GM13977 (cell line): Measurements from ENCODE around the gene SPATA6L.

Experiments
- DNase-seq: peaks from one replicate; pipeline ENCODE4 v3.0.0; 2012; ENCODE audit warnings: low spot score
- in situ Hi-C: fragments of 300-500 bp; cut with MboI; formaldehyde crosslinking; loops from one replicate; pipeline ENCODE4 v1.12.0; 2022; ENCODE audit warnings: low sequenced_read_pairs, low pct_unique_long_range_greater_than_20kb, mixed read lengths, inconsistent platforms; ENCODE audit not compliant: unreplicated experiment
- TF ChIP-seq, protein P1 (sequence below): IDR thresholded peaks from 2 replicates; pipeline ENCODE4 v1.5.1; 2012; ENCODE audit warnings: mild to moderate bottlenecking, control low read depth; ENCODE audit not compliant: insufficient read depth; ENCODE audit errors: extremely low read depth, missing control alignments

SPATA6L gene

DNA sequence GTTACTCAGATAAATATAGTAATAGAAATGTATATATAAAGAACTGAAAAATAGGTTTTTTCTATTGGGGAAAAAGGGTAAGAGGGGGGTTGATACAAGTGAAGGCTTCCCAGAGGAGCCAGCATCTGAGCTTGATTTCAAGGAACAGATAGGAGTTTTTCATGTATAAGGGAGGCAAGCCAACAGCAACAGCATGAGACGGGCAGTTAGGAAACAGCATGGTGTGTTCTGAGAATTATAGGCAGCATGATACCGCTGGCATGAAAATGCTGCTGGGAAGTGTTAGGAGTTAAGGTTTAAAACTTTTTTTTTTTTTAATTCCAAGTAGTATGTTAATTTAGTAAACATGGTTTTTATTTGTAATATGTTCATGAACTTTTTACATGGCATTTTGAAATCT, 22.7 kb upstream of the SPATA6L start:
- TF ChIP-seq, protein P1, sequence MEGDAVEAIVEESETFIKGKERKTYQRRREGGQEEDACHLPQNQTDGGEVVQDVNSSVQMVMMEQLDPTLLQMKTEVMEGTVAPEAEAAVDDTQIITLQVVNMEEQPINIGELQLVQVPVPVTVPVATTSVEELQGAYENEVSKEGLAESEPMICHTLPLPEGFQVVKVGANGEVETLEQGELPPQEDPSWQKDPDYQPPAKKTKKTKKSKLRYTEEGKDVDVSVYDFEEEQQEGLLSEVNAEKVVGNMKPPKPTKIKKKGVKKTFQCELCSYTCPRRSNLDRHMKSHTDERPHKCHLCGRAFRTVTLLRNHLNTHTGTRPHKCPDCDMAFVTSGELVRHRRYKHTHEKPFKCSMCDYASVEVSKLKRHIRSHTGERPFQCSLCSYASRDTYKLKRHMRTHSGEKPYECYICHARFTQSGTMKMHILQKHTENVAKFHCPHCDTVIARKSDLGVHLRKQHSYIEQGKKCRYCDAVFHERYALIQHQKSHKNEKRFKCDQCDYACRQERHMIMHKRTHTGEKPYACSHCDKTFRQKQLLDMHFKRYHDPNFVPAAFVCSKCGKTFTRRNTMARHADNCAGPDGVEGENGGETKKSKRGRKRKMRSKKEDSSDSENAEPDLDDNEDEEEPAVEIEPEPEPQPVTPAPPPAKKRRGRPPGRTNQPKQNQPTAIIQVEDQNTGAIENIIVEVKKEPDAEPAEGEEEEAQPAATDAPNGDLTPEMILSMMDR: no peak
- in situ Hi-C loops: no loop called here
- no peak for DNase-seq

DNA sequence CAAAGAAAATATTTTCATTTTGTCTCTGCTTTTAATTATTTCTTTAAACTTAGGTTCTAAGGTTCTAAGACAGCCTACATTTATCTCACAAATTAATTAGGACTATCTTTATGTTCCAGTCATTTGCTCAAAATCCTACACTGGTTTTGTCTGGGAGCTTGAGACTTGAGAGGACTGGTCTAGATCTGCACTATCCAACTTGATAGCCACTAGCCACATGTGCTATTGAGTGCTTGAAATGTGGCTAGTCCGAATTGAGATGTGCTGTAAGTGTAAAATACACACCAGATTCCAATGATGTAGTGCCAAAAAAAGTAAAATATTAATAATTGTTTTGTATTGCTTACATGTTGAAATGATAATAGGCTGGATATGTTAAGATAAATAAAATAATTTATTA, 20.3 kb upstream of the SPATA6L start:
- in situ Hi-C loops: no loop called here
- TF ChIP-seq, protein P1: no peak
- DNase-seq: no peak

DNA sequence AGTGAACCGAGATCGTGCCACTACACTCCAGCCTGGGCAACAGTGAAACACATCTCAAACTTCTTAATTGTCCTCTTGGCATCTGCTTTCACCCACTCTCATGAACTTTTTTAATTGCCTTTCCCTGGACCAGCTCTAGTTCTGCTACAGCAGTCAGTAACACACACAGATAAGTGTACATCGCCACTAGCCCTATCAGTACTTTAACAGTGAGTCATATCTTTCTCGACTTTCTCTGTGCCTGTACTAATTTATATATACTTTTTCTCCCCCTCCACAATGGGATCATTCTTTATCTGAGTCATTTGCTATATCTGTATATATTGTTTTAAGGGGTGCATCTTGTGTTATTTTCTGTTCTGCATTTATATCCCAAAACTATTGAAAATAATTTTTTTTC, 19.8 kb upstream of the SPATA6L start:
- TF ChIP-seq, protein P1: no peak
- no peak for DNase-seq
- in situ Hi-C loops: no loop called here

DNA sequence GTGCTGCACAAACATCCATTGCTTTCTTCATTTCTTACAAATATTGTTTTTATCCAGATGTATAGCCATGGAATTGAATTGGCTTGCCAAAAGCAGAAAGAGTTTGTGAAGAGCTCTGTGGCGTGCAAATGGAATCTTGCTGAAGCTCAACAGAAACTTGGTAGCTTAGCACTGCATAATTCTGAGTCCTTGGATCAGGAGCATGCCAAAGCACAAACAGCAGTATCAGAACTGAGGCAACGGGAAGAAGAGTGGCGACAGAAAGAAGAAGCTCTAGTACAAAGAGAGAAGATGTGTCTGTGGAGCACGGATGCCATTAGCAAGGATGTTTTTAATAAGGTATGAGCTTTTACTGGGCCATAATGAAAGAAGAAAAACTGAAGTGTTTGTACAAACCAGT, 18.5 kb upstream of the SPATA6L start:
- in situ Hi-C loops: no loop called here

DNA sequence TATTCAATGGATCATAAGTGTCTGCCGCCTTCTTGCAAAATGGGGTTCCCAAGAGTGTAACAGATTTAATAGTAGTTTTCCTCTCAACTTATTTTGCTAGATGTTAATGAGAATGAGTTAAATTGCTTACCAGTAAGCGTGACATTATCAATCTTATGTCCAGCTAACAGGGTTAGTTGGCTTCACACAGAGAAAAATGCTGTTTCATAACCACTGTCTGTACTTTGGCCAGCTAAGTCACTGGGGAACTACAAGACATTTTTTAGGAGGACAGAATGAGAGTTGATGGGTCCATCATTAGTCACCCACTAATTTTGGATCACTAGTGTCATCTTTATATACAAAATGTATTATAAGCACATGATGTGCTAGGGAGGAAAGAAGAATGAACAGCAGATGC, 14.5 kb upstream of the SPATA6L start:
- in situ Hi-C loops: no loop called here
- TF ChIP-seq, protein P1: no peak
- DNase-seq: no peak

More for the DNA sequence above, 18.5 kb upstream of the SPATA6L start:
- no peak for DNase-seq
- TF ChIP-seq, protein P1: no peak

DNA sequence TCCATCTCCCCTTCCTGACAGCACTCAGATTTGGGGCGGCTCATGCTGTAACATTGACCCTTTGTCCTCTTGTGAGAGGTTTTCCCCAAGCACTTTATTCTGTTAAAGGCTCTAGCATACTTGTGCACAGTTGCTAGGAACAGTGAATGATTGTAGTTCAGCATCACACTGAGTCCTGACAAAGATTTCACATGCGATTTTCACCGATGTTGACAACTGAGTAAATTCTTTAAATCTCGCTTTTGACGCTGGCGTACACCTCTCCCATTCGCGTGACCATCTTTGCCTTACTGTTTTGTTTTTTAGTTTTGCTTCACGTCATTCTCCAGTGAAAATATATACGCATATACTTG, 13.9 kb upstream of the SPATA6L start:
- TF ChIP-seq, protein P1: no peak
- in situ Hi-C loops: no loop called here
- no peak for DNase-seq
